ENCODE measurements around the gene TXK.

The TXK gene

GRCh38 chr4:48133669-48134068, 381 bp downstream of the TXK start:
- DNase-seq = no peak

DNA sequence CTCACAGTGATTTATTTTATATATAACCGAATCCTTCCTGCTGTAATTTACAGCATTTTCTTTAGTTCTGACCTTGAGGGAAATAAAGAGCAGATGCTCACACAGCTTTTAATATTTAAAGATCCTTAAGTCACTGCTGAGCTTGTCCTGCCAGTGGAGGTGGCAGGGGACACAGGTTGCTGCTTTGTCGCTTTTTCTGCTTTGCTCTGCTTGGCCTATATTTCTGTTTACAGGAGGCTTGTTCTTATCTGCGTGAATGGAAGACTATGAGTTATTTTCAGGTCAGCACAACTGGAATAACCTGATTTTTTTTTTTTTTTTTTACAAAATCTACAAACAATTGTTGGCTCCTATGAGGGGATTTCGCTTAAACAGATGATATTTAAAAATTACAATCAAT, 2.3 kb downstream of the TXK start:
- DNase-seq = no peak

DNA sequence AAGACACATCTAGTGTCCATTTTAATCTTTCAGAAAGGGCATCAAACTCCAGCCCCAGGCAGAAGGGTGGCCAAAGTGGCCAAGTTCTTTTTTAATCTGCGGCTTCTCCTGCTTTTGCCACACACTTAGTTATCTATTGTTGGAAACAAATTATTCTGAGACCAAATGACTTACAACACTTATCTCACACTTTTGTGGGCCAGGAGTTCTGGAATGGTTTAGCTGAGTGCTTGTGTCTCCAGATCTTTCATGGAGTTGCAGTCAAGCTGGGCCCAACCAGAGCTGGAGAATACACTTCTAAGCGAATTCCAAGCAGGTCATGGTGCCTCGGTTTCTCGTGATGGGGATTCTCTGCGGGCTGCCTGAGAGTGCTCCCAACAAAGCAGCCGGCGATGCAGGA, 4.0 kb downstream of the TXK start:
- no peak for DNase-seq

DNA sequence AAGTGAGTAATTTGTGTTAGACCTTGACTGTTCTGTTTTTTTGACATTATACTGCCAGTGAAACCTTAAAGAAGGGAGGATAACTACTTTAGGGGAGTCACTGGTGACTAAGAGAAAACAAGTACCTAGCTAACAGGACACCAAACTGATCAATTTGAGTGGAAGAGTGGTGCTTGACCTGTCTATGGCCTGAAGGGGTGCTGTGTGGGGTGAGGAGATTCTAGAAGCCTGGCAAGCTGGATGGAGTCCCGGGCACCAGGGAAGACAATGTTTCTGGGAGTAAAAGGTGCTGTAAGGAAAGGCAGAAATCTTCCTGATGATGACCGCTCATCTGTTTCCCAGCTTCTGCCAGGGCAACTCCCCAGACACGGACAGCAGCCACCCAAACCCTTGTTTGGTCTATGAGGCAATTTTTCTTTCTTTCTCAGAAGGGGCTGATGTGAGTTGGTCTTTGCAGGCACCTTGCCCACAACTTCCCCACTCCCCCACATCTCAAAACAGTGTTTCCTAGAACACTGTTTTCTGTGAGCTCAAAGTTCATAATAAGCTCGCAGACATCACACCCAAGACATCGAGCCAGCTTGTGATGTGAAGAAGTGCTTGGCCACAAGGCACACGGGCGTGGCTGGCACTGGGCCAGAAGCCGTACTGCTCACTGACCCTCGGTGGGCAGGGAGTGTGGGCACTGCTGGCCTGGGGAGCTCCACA, 4.6 kb downstream of the TXK start:
- peak; percentile 66 to 69 for DNase-seq

DNA sequence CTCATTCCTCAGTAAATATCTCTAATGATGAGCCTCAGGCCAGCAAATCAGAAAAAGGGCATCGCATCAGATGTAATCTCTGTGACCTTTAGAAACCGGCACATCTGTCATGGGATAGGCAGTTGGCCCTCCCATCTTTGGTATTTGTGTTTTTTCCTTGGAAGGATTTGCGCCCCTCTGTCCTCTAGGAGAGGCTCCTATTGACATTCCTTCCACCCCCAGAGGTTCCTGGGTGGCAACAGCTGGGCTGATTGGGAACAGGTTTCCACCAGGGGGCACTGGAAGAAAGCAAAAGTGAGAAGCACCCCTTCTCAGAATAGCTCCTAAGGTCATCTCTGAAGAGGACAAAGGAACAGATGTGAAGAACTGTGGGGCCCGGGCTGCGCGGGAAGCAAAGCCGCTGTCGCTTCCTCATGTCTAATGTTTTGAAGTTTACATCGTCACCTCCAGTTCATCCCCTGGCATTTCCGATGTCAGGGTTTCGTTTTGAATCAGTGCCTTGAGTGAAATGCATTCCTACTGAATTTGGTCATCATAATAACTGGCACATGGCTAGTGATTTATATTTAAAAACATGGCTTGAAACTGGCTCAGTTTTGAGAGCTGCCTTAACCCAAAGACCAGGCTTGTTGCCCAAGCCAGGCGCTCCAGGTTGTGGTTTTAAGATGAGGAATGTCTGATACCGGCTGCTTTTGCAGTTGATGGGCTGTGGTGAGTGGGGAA, 6.2 kb downstream of the TXK start:
- DNase-seq = peak; percentile 77 to 80

GRCh38 chr4:48127231-48127630, 6.8 kb downstream of the TXK start:
- no peak for DNase-seq

- DNase-seq = no peak
Observed at GRCh38 chr4:48126621-48127020, 7.4 kb downstream of the TXK start.

DNA sequence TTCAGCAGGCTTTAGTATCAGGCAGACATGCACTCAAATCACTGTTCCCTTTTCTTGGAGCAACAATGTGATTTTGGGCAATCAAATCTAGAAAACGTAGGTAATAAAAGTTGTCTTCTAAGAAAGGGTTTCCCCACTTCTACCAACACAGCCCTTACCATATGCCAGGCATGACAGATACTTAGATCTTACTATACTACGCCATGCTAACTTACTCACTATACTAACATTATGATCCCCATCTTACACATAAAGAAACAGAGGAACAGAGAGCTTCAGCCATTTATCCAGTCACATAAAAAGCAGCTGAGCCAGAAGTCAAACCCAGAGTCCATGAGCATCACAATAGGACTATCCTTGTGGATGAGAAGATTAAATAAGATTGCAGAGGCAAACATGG, 9.2 kb downstream of the TXK start:
- DNase-seq = no peak

DNA sequence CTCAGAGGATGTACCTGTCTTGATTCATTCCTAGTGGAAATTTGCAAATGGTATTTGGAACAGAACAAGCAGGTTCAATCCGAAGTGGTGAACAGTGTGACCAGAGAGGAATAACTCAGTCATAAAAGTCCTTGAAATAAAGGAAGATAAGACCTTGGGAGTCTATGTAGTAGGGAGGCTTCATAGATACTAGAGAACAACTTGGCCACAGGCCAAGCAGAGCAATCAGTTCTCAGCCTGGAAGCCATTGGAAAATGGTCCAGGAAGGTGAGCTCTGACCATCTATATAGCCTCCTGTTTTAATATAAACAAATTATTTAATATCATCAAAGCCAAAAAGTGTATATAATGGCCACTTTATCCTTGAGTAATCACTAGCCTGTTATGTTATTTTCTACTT, 11.3 kb downstream of the TXK start:
- no peak for DNase-seq

GRCh38 chr4:48121180-48121579, 12.9 kb downstream of the TXK start:
- DNase-seq = no peak

DNA sequence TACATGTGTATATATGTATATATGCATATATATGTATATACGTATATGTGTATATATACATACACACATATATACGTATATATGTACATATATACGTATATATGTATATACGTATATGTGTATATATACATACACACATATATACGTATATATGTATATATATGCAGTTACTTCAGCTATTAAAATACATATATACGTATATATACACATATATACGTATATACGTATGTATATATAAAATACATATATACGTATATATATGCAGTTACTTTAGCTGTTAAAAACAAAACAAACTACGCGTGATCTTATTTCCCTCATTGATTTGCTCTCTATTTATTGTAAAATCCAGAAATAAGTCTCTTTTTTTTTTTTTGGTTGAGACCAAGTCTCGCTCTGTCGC, 13.9 kb downstream of the TXK start:
- no peak for DNase-seq

GRCh38 chr4:48119646-48120045, 14.4 kb downstream of the TXK start:
- DNase-seq = no peak

DNA sequence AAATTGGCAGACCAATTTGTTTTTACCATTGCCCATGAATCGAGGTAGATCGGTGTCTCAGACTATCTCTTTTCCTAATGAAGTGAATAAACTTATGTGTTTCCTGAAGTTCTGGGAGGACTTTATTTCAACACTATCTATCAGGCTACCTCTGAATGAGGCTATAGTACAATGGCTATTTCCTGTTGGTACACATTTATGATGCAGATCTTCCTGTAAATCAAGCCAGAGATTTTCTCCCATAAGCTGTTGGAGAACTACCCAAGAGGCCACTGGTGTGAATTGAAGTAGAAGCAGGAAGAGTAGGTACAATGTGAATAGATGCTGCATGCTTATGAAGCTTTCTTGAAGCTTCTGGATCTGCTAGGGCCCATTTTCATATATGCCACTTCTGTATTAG, 16.0 kb downstream of the TXK start:
- no peak for DNase-seq

- no peak for DNase-seq
Observed at GRCh38 chr4:48116582-48116981, 17.5 kb downstream of the TXK start.

GRCh38 chr4:48114412-48114811, 19.6 kb downstream of the TXK start:
- DNase-seq = no peak

DNA sequence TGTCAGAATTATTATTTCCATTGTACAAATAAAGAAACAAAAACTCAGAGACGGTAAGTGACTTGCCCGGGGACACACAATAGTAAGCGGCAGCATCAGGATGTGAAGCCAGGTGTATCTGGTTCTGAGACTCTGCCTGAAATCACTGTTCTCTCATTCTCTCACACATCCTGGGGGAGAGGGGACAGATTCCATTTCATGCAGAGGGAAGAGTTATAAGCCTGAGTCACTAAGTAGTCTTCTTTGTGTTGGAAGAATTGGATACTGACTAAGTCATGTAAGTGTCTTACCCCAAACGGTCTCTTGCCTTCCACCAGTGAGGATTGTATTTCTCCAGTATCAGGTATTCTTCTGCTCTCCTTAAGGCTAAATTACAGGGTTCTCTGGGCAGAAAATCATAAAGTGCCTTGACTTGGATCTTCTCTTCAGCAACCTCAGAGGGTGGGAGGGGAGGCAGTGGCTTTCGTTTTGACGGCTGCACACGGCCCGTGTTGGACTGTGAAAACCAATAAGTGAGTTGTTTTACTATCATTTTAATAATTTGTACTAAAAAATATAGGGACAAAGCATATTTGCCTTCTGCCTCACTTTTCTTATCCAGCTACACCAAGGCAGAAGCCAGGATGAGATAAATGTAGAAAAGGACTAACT, 21.9 kb downstream of the TXK start:
- no peak for DNase-seq

- DNase-seq = no peak
Observed at GRCh38 chr4:48110452-48110978, 23.5 kb downstream of the TXK start.

GRCh38 chr4:48109413-48110263, 24.4 kb downstream of the TXK start:
- DNase-seq = peak in 1 of 2 donors; percentile 68

DNA sequence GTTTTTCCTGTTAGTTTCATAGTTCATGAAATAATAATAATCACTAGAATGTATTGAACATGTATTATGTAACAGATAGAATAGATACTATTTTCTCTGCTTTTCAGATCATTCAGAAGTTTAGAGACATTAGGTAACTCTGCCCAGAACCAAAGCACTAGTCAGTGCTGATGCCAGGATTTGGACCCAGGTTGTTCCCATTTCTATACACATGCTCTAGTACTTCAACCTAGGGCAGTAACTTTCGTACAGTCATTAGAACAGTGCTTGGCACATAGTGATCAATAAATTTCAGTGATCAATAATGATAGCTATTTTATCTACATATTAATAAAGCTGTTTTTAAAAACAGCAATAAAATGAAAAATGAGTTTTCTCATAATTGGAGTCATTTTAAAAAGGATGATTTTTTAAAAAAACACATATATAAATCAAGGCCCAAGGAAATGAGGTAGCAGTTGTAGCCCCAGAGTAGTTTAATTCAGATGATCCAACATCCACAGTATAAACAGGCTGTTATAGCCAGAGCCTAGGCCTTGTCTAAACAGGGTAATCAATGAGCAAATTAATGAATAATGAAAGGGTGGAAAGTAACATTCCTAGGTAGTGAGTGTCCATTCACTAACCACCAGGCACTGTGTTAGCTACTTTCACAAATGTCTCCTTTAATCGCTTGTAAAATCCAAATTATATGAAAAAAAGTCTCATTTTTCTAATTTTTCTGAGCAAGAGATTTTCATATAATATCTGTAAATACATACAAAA, 25.6 kb downstream of the TXK start:
- no peak for DNase-seq

- DNase-seq = no peak
Observed at GRCh38 chr4:48105230-48105629, 28.8 kb downstream of the TXK start.

DNA sequence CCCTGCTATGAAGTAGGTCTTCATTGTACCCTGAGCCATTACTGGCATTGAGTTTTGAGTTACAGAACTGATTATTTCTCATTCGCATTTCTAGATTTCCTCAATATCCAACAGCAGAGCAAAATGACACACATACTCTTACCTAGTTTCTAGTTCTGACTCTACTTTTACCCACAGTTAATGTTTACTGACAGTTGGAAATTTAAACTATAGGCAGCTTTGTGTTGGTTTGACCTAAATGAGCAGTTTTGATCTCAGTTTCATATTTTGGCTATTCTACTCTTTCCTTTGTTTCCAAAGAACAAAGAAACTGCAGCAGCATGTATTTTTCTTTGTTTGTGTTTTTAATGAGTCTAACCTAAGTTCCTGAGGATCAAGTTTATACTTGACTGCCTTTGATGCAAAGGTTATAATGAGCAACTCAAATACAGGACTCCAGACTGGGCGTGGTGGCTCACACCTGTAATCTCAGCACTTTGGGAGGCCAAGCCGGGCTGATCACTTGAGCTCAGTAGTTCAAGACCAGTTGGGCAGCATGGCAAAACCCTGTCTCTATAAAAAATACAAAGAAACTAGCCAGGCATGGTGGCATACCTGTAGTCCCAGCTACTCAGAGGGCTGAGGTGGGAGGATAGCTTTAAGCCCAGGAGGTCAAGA, 30.4 kb downstream of the TXK start:
- DNase-seq = no peak

DNA sequence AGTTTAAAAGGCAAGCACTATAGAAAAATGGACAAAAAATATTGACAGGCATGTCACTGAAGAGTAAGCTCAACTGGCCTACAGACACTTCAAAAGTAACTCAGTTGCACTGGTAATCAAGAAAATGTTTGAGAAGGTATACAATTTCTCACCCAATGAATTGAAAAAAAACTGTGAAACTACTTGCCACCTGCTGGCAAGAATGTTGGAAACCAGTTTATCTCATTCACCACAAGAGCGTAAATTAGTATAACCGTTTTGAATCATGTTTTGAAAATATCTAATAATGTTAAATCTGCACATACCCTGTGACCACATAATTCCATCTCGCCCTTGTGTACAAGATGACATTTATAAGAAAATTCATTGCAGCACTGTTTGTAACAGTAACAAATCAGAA, 31.7 kb downstream of the TXK start:
- DNase-seq = no peak

All from CD4-positive, alpha-beta T cell treated with Interferon alpha-2 for 1 hour (primary cell).